ENCODE results near the gene PHACTR1.

DNA sequence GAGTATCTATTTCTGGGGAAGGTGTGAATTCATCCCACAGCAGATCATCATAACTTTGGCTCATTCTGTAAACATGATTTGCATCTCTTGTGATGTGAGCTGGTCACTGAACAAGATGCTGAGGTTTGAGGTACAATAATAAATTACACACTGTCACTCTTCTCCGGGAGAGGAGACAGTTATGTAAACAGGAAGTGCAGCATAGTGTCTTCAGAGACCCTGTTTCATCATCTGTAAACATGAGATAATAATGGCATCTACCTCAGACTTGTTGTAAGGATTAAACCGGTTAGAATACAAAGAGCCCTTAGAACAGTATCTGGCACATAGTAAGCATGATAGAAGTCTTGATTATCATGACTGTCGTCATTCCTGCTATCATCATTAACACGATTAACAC lies 486.6 kb downstream of the PHACTR1 start:
- TF ChIP-seq FOXK2 (IDR thresholded peaks at IDR 0.05) (no peak), LEF1 (IDR thresholded peaks at IDR 0.05; ENCODE audit: borderline replicate concordance) (no peak)
